ENCODE data around the gene MYO5B. TPM values are rescaled to one million over a fixed set of nuclear protein-coding genes. Genes with fewer than 3 reads are reported as not detected.

MYO5B gene
- total and polyA plus RNA-seq, 2 of the 4 experiments (the other 2 are of a cell fraction), result 0.24 to 0.54 TPM

- Histone ChIP-seq H4K5ac (ENCODE audit: low read depth, low read length) (no peak overlapping the region), H3K36me3 (ENCODE audit: control insufficient read depth, insufficient read depth, low read length) (no peaks in the 10 kb centered on the region), H3K23ac (ENCODE audit: low read depth, low read length) (no peak overlapping the region), H3K4me1 (ENCODE audit: control insufficient read depth, insufficient read depth, low read length) (no peaks in the 10 kb centered on the region), H3K27me3 (ENCODE audit: control insufficient read depth, insufficient read depth, low read length) (no peaks in the 10 kb centered on the region; the same call in 1 of the 2 replicates), H3K14ac (replicated peaks; ENCODE audit: low read depth, low read length) (no peak overlapping the region), H3K18ac (ENCODE audit: low read depth, low read length) (no peak overlapping the region), H2AK9ac (replicated peaks; ENCODE audit: low read depth, low read length, poor library complexity) (no peak overlapping the region), H3K79me1 (ENCODE audit: low read depth in 1 of 2, low read length in 2 of 2) (no peaks in the 10 kb centered on the region), H3K4me3 (ENCODE audit: insufficient read depth, low read depth, low read length) (no peak overlapping the region), H2AFZ (replicated peaks; ENCODE audit: low read length, poor library complexity) (no peak overlapping the region), H3K9me1 (ENCODE audit: insufficient read depth, low read length) (no peaks in the 10 kb centered on the region), H3K56ac (ENCODE audit: extremely low read depth, insufficient read depth, low read length) (no peak overlapping the region), H2BK20ac (ENCODE audit: low read depth, low read length) (no peak overlapping the region), H4K91ac (ENCODE audit: insufficient read depth, low read depth, low read length) (no peak overlapping the region), H2BK5ac (ENCODE audit: low read depth, low read length, poor library complexity, severe bottlenecking) (no peak overlapping the region), H2BK15ac (ENCODE audit: low read depth, low read length) (no peak overlapping the region), H3K9ac (ENCODE audit: low read depth, low read length) (no peak overlapping the region), H3K4ac (ENCODE audit: low read depth, low read length) (no peak overlapping the region), H2BK120ac (ENCODE audit: low read depth, low read length) (no peak overlapping the region), H3K9me3 (ENCODE audit: control insufficient read depth, insufficient read depth, low read length) (no peaks in the 10 kb centered on the region), H4K20me1 (ENCODE audit: insufficient read depth, low read length) (no peaks in the 10 kb centered on the region), H3K27ac (ENCODE audit: insufficient read depth, low read length) (no peak overlapping the region), H2AK5ac (ENCODE audit: low read depth, low read length) (no peak overlapping the region), H4K8ac (ENCODE audit: low read depth in 2 of 2, low read length in 2 of 2) (no peak overlapping the region), H3K4me2 (ENCODE audit: low read depth, low read length) (no peak overlapping the region)
- POLR2A ChIA-PET (ENCODE audit: unreplicated experiment), result no interaction called here
- no CpG with 5 or more reads among the region's 2 CpGs for WGBS, 2 experiments (ENCODE audit: extremely low coverage in 2 of 2, insufficient read length in 1 of 2)
- CTCF ChIA-PET, result no interaction called here
- TF ChIP-seq FOS (IDR thresholded peaks at IDR 0.05; ENCODE audit: low read depth, low read length) (no peak), CTCF (conservative IDR thresholded peaks at IDR 0.05; ENCODE audit: low read depth, low read length) (no peak), POLR2A (IDR thresholded peaks at IDR 0.05; ENCODE audit: low read depth, low read length) (no peak), ELK1 (IDR thresholded peaks at IDR 0.05; ENCODE audit: borderline replicate concordance, low read depth, low read length) (no peak), RCOR1 (IDR thresholded peaks at IDR 0.05; ENCODE audit: insufficient replicate concordance, low read length) (no peak), SMC3 (IDR thresholded peaks at IDR 0.05; ENCODE audit: low read depth, low read length) (no peak), RAD21 (IDR thresholded peaks at IDR 0.05; ENCODE audit: low read length) (no peak), MAZ (IDR thresholded peaks at IDR 0.05; ENCODE audit: borderline replicate concordance, low read depth, low read length) (no peak), USF2 (IDR thresholded peaks at IDR 0.05; ENCODE audit: low read depth, low read length) (no peak), NFE2L2 (IDR thresholded peaks at IDR 0.05; ENCODE audit: low read depth, low read length) (no peak), BHLHE40 (IDR thresholded peaks at IDR 0.05; ENCODE audit: low read depth, low read length) (no peak), RFX5 (IDR thresholded peaks at IDR 0.05; ENCODE audit: low read depth, low read length) (no peak), CHD1 (IDR thresholded peaks at IDR 0.05; ENCODE audit: low read depth, low read length) (no peak), MXI1 (IDR thresholded peaks at IDR 0.05; ENCODE audit: borderline replicate concordance, low read depth, low read length) (no peak), MAFK (IDR thresholded peaks at IDR 0.05; ENCODE audit: low read depth, low read length) (no peak), CEBPB (IDR thresholded peaks at IDR 0.05; ENCODE audit: low read depth, low read length) (no peak)
- in situ Hi-C loops (cut with MboI; ENCODE audit: low sequenced_read_pairs), result loop anchor here (25.0 kb wide), 1 partner anchor 669 kb away; no protein-coding TSS in a partner anchor
- dilution Hi-C loops (cut with HindIII; ENCODE audit: low sequenced_read_pairs, unreplicated experiment), result no loop called here
- ATAC-seq (ENCODE audit: low read depth) (no peak), DNase-seq (no peak)
- intact Hi-C loops (cut with micrococcal nuclease), result loop anchor here (10.0 kb wide), 1 partner anchor 217 kb away; no protein-coding TSS in a partner anchor
- BruUV-seq (replicated peaks), result no TSS peak
Observed at GRCh38 chr18:50181590-50181989, 13.4 kb downstream of the MYO5B start.

Data from IMR-90 (cell line).